A549 (cell line): ENCODE results near the gene DNALI1. TPM values are rescaled to one million over a fixed set of nuclear protein-coding genes. Genes with fewer than 3 reads are reported as not detected.

Experiments
- ATAC-seq, 2 experiments: fragments of 200-7000 bp in 1 of 2; fragments of >200 bp in 1 of 2; cut with Nextera tagmentation in 1 of 2; cut with Tn5 transposase in 1 of 2; 3 replicates each; pipeline versions ENCODE4 v1.8.0 to v1.9.1; 2018 to 2020; ENCODE audit warnings: mild to moderate bottlenecking in 1 of 2, moderate library complexity in 1 of 2
- CTCF ChIA-PET: fragments of 300-600 bp; sonication (Branson Sonifier 250); formaldehyde crosslinking; extraction: SDS; loops from one replicate; lab custom pipeline; 2021; ENCODE audit warnings: antibody characterized with exemption, inconsistent platforms; lab: Yijun Ruan, JAX
- POLR2A ChIA-PET: fragments of 350-600 bp; formaldehyde crosslinking; extraction: SDS; loops from one replicate; lab custom pipeline; 2021; ENCODE audit warnings: antibody characterized with exemption, inconsistent platforms; lab: Yijun Ruan, JAX
- DNase-seq, 2 experiments: peaks; one replicate each; pipeline versions ENCODE4 v3.0.0 to v3.0.0-alpha.2; 2011 to 2016; ENCODE audit warnings: low read depth in 1 of 2, low spot score in 1 of 2
- FAIRE-seq: peaks from 2 replicates; lab custom pipeline; 2011; peaks lifted over from hg19 to GRCh38; lab: Jason Lieb, UNC
- H3K27ac ChIP-seq, 2 experiments: fragments of >200 bp; sonication (Bioruptor Twin); formaldehyde crosslinking; 3 replicates each; pipeline ENCODE4 v1.5.1; 2016 to 2017
- H3K4me1 ChIP-seq: fragments of >200 bp; sonication (Bioruptor Twin); formaldehyde crosslinking; 3 replicates; pipeline ENCODE4 v1.6.1; 2016
- H3K4me2 ChIP-seq: fragments of >200 bp; sonication (Bioruptor Twin); formaldehyde crosslinking; 3 replicates; pipeline ENCODE4 v1.6.1; 2016
- H3K4me3 ChIP-seq: fragments of >200 bp; sonication (Bioruptor Twin); formaldehyde crosslinking; 3 replicates; pipeline ENCODE4 v1.5.1; 2016
- H3K9me3 ChIP-seq: fragments of >200 bp; sonication (Bioruptor Twin); formaldehyde crosslinking; 3 replicates; pipeline ENCODE4 v1.6.1; 2016
- EHF ChIP-seq: fragments of 250-450 bp; sonication (Bioruptor Pico); IDR thresholded peaks from 2 replicates; pipeline ENCODE4 v1.5.0; 2020; ENCODE audit warnings: mild to moderate bottlenecking
- EHMT2 ChIP-seq: fragments of 200-600 bp; sonication (generic); IDR thresholded peaks from 2 replicates; pipeline ENCODE4 v1.6.1; 2016; ENCODE audit warnings: antibody characterized with exemption, low read depth, mild to moderate bottlenecking, moderate library complexity
- ESRRA ChIP-seq: fragments of 150-350 bp; IDR thresholded peaks from 2 replicates; pipeline ENCODE4 v1.6.1; 2014; ENCODE audit warnings: mild to moderate bottlenecking, low read length, borderline replicate concordance
- HEYL ChIP-seq: fragments of 250-450 bp; sonication (Bioruptor Pico); IDR thresholded peaks from 2 replicates; pipeline ENCODE4 v1.8.0; 2021; ENCODE audit warnings: mild to moderate bottlenecking, moderate library complexity
- MAFK ChIP-seq: fragments of 450-650 bp; IDR thresholded peaks from 2 replicates; pipeline ENCODE4 v1.6.1; 2014; ENCODE audit not compliant: partially characterized antibody
- NFE2L2 ChIP-seq: fragments of 150-350 bp; conservative IDR thresholded peaks from 2 replicates; pipeline ENCODE4 v1.6.1; 2014; ENCODE audit warnings: low read length
- PBX3 ChIP-seq: IDR thresholded peaks from 2 replicates; pipeline ENCODE4 v1.6.1; 2012
- PHF8 ChIP-seq: fragments of 200-600 bp; sonication (generic); IDR thresholded peaks from 2 replicates; pipeline ENCODE4 v1.6.1; 2016; ENCODE audit warnings: low read depth, mild to moderate bottlenecking, antibody characterized with exemption, moderate library complexity, borderline replicate concordance
- POLR2AphosphoS2 ChIP-seq: conservative IDR thresholded peaks from 2 replicates; pipeline ENCODE4 v1.6.1; 2012; ENCODE audit warnings: low read length, improper control_type of control experiment, inconsistent platforms
- RAD21 ChIP-seq, 2 experiments: fragments of >200 bp in 1 of 2; sonication (Bioruptor Twin) in 1 of 2; formaldehyde crosslinking in 1 of 2; IDR thresholded peaks in 1 of 2; conservative IDR thresholded peaks in 1 of 2; 2 replicates in 1 of 2; 3 replicates in 1 of 2; pipeline ENCODE4 v1.6.1; 2012 to 2018; ENCODE audit warnings: inconsistent platforms in 1 of 2
- REST ChIP-seq: fragments of 200-600 bp; sonication (generic); IDR thresholded peaks from 2 replicates; pipeline ENCODE4 v1.6.1; 2016; ENCODE audit warnings: antibody characterized with exemption, mild to moderate bottlenecking, moderate library complexity
- RFX5 ChIP-seq: fragments of 450-650 bp; IDR thresholded peaks from 2 replicates; pipeline ENCODE4 v1.7.1; 2014; ENCODE audit warnings: antibody characterized with exemption, mild to moderate bottlenecking, moderate library complexity
- TFCP2L1 ChIP-seq: fragments of 250-450 bp; sonication (Bioruptor Pico); IDR thresholded peaks from 2 replicates; pipeline ENCODE4 v1.5.0; 2021; ENCODE audit warnings: mild to moderate bottlenecking
- TP53 ChIP-seq: fragments of 250-450 bp; sonication (Bioruptor Pico); IDR thresholded peaks from 2 replicates; pipeline ENCODE4 v1.5.0; 2021; ENCODE audit warnings: mild to moderate bottlenecking, moderate library complexity
- ZFP36 ChIP-seq: fragments of 450-650 bp; IDR thresholded peaks from 2 replicates; pipeline ENCODE4 v1.6.1; 2014; ENCODE audit warnings: borderline replicate concordance; ENCODE audit not compliant: partially characterized antibody
- WGBS: methylation state at CpG from one replicate; pipeline ENCODE4 v1.1.6; 2017; ENCODE audit errors: missing lambda C conversion rate; 5-methylcytosine and 5-hydroxymethylcytosine counted together
- polyA minus RNA-seq: library from RNA; depleted of rRNA, polyadenylated mRNA; stranded (reverse); fragments of >200 nt; gene quantifications from 2 replicates; pipeline ENCODE4 v1.2.3, GENCODE V29; 2011; rRNA and poly(A)+ RNA removed
- polyA plus RNA-seq, 4 experiments: library from polyadenylated mRNA; depleted of rRNA in 3 of 4; stranded (reverse); fragments of >200 nt; fragmentation: RNase III in 1 of 4; extraction: RNeasy Plus Mini Kit Qiagen cat#74134 plus additional on column Dnase treatment in 1 of 4; gene quantifications; 2 replicates in 3 of 4; 3 replicates in 1 of 4; pipeline ENCODE4 v1.2.3, GENCODE V29; 2011 to 2017
- TF ChIP-seq, protein P1 (sequence below): fragments of >200 bp; sonication (Bioruptor Twin); formaldehyde crosslinking; IDR thresholded peaks from 3 replicates; pipeline ENCODE4 v1.5.1; 2016

The DNALI1 gene
- not detected in 2 replicates for polyA plus RNA-seq (2011; rRNA removed)
- 0.08 TPM in 1 of 2 replicates, not detected in the other for polyA plus RNA-seq (2012; cell fraction: cytosol; rRNA removed)
- 0.01 TPM in 1 of 2 replicates, not detected in the other for polyA plus RNA-seq (2012; cell fraction: nucleus; rRNA removed)
- polyA plus RNA-seq (2017; fragmentation: RNase III; extraction: RNeasy Plus Mini Kit Qiagen cat#74134 plus additional on column Dnase treatment) = not detected in 3 replicates
- polyA minus RNA-seq = not detected in 2 replicates

- ChIA-PET POLR2A (no interaction called here), CTCF (interaction anchor here (0.6 to 1.1 kb wide), 2 partner anchors 24 to 103 kb away, joined by 3 read pairs; no protein-coding TSS in a partner anchor)
- no peak for FAIRE-seq
- peaks cover 9% of the 10 kb centered on the region; the same call in 2 of the 3 replicates for H3K4me1 ChIP-seq
- DNase-seq = peak in 1 of 2 experiments; percentile 44
- WGBS = 57% methylated on average over 27 of the region's 31 CpGs
- 0 out of 6 replicates have a peak within 1 kb of the TSS, but pooled peaks of 1 of the 2 experiments have one; percentile 16 for H3K27ac ChIP-seq
- TF ChIP-seq NFE2L2 = no peak
- TF ChIP-seq EHF (CRISPR knock-in tag) = no peak
- no peak for TF ChIP-seq ESRRA
- TF ChIP-seq POLR2AphosphoS2 = no peak
- no peak for TF ChIP-seq HEYL (CRISPR knock-in tag)
- TF ChIP-seq REST = no peak
- no peak for TF ChIP-seq MAFK
- no peak for TF ChIP-seq EHMT2
- no peak for TF ChIP-seq TFCP2L1 (CRISPR knock-in tag)
- no peak for TF ChIP-seq TP53
- no peak within 1 kb of the TSS for H3K4me3 ChIP-seq
- peak within 1 kb of the TSS; percentile 38; the same call in 1 of the 3 replicates for H3K4me2 ChIP-seq
- 0 out of 6 replicates have a peak, but pooled peaks of 1 of the 2 experiments have one; percentile 10 for ATAC-seq
- H3K9me3 ChIP-seq = 0 out of 3 replicates have a peak, but pooled peaks cover 7% of the 10 kb centered on the region
Observed at GRCh38 chr1:37556712-37557196, at the start of gene DNALI1. Gene DNALI1 (plus strand): TSS chr1:37556940. CDS start chr1:37556995, 55 bp downstream.

DNA sequence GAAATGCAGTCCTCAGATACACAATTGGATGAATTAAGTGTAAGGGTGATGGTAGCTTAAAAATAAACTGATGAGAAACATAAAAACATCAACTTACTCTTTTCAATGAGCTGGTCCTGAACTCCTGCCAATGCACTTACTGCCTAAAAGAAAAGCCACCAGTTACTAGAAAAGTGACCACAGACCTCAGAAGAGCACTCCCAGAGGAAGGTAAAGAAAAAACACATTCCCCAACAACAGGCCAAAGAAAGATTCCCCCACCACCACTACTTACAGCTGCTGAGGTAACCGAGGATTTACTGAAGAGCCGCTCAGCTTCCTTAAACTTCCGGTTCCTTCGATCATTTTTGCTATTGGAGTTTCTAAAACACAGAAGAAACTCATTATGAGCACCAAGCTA lies 47.6 kb upstream of the DNALI1 start:
- no peaks in the 10 kb centered on the region for H3K9me3 ChIP-seq
- TF ChIP-seq, protein P1, sequence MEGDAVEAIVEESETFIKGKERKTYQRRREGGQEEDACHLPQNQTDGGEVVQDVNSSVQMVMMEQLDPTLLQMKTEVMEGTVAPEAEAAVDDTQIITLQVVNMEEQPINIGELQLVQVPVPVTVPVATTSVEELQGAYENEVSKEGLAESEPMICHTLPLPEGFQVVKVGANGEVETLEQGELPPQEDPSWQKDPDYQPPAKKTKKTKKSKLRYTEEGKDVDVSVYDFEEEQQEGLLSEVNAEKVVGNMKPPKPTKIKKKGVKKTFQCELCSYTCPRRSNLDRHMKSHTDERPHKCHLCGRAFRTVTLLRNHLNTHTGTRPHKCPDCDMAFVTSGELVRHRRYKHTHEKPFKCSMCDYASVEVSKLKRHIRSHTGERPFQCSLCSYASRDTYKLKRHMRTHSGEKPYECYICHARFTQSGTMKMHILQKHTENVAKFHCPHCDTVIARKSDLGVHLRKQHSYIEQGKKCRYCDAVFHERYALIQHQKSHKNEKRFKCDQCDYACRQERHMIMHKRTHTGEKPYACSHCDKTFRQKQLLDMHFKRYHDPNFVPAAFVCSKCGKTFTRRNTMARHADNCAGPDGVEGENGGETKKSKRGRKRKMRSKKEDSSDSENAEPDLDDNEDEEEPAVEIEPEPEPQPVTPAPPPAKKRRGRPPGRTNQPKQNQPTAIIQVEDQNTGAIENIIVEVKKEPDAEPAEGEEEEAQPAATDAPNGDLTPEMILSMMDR = peak; percentile 20; the same call in 1 of the 3 replicates
- TF ChIP-seq RAD21 (conservative IDR thresholded peaks at IDR 0.05 in 1 of 2, IDR thresholded peaks at IDR 0.05 in 1 of 2) = no peak
- H3K4me1 ChIP-seq = peaks cover 6% of the 10 kb centered on the region; the same call in 1 of the 3 replicates
- H3K4me2 ChIP-seq = no peak overlapping the region
- FAIRE-seq (no peak), DNase-seq (peak in 1 of 2 experiments; percentile 30), ATAC-seq (peak; percentile 74 to 86; a peak in 4 of 6 replicates)
- ChIA-PET CTCF (interaction anchor here (1.1 to 3.1 kb wide), 7 partner anchors 10 to 60 kb away, joined by 3 to 24 read pairs (median 5); no protein-coding TSS in a partner anchor), POLR2A (no interaction called here)
- no peak overlapping the region for H3K27ac ChIP-seq
- no peak overlapping the region for H3K4me3 ChIP-seq
- WGBS = 88% methylated on average over 4 of the region's 4 CpGs

DNA sequence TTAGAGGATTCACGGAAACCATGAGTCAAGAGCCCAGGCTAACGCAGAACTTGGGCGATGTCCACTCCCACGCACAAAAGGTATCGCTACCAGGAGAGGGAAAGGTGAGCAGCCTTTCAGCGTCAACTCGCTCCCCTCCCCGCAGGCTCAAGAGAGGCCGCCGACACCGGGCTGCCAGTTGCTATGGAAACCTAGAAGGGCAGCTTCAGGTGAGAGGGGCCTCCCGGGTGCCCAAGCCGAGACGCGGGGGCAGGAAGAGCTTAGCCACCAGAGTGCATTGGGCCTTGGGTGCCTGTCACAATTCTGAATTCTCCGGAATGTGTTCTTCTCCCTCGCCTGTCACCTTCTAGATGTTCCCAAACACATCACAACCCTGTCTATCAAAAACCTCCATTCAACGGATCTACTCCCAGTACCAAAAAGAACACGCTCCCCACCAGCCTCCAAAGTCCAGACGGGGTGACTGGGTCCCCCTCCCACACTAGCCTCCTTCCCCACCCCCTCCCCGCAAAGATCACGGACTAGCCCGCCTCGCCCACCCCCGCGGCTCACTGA lies 42.9 kb upstream of the DNALI1 start:
- Histone ChIP-seq H3K9me3 (no peaks in the 10 kb centered on the region), H3K4me1 (peaks cover 6% of the 10 kb centered on the region; the same call in 1 of the 3 replicates), H3K4me3 (peak overlapping the region; percentile 100), H3K4me2 (peak overlapping the region; percentile 88), H3K27ac (peak overlapping the region; percentile 98 to 99)
- ChIA-PET POLR2A (interaction anchor here (0.8 to 1.5 kb wide), 4 partner anchors 15 to 39 kb away, joined by 3 to 8 read pairs (median 6); partner anchors contain the start of gene ZC3H12A), CTCF (interaction anchor here (0.6 to 3.9 kb wide), 25 partner anchors 8 to 864 kb away, joined by 3 to 29 read pairs (median 4); partner anchors contain the start of genes SNIP1 and ZC3H12A)
- WGBS = 36% methylated on average over 15 of the region's 26 CpGs
- ATAC-seq (peak; percentile 9 to 15; a peak in 4 of 6 replicates), DNase-seq (no peak), FAIRE-seq (no peak)
- TF ChIP-seq RFX5 (no peak), PHF8 (no peak), PBX3 (no peak), ZFP36 (no peak)
